ENCODE data around the gene GOLGA8A.
"Not testable (repeated sequence)": the region's sequence is repeated elsewhere in the genome, so short reads cannot be mapped to it uniquely, and the experiment has no call there.

The GOLGA8A gene

GRCh38 chr15:34403899-34404298 lies 33.7 kb downstream of the GOLGA8A start:
- DNase-seq = not testable (repeated sequence)

GRCh38 chr15:34403160-34403598 lies 34.4 kb downstream of the GOLGA8A start:
- DNase-seq = not testable (repeated sequence)

GRCh38 chr15:34397637-34398259 lies 39.9 kb downstream of the GOLGA8A start:
- DNase-seq = peak; percentile 74

GRCh38 chr15:34392981-34393380 lies 44.6 kb downstream of the GOLGA8A start:
- DNase-seq = not testable (repeated sequence)

- DNase-seq = not testable (repeated sequence)
These were observed 48.0 kb downstream of the GOLGA8A start for GRCh38 chr15:34389594-34390086.

Measured in activated CD4-positive, alpha-beta T cell treated with anti-CD3 and anti-CD28 coated beads, Interleukin-2, amount 50 U/mL, for 16 hours (primary cell).